NAMALWA (cell line): ENCODE data around the gene CFAP251.
"Not testable (repeated sequence)": the region's sequence is repeated elsewhere in the genome, so short reads cannot be mapped to it uniquely, and the experiment has no call there.

ENCODE experiments used
- DNase-seq: peaks from one replicate; pipeline ENCODE4 v3.0.0-alpha.2; 2015; ENCODE audit warnings: low spot score

The CFAP251 gene

GRCh38 chr12:121917950-121918678, at the start of gene CFAP251:
TSS of gene CFAP251 (plus strand) at chr12:121918592. CDS start at chr12:121921306, 2,714 bp downstream.
- DNase-seq, result peak; percentile 98

GRCh38 chr12:121869229-121869628, 49.2 kb upstream of the CFAP251 start:
- not testable (repeated sequence) for DNase-seq

DNA sequence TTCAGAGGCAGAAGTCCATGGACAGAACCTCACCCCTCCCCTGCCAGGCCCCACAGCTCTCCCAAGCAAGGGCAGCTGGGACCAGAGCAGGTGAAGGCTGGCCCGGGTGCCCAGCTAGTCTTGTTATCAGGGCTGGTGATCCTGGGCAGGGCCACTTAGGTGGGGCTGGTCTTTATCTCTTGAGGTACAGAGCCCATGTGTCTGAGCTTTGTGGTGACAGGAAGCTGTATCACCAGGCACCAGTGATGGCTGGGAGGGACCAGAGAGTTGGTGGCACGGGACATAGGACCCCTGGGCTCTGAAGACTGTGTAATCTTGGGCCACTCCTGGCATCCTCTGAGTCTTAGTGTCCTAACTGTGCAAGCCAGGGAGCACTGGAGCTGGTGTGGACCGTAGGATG, 46.9 kb upstream of the CFAP251 start:
- no peak for DNase-seq

GRCh38 chr12:121872546-121873215, 45.7 kb upstream of the CFAP251 start:
- DNase-seq, result no peak

DNA sequence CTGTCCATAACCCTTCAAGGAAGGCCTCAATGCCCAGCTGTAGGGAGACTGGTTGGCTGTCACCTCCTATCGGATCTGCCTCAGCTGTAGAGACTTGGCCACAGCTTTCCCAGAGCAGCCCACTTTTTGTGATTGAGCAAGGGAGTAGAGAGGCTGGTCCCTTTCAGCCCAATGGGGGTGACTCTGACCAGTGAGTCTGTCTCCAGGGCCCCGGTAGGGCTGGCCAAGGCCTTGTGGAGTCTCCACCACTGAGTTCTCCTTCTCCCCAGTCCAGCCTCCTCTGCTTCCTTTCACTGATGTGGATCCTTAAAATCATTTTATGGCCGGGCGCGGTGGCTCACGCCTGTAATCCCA, 45.2 kb upstream of the CFAP251 start:
- DNase-seq, result no peak

GRCh38 chr12:121874071-121874470, 44.3 kb upstream of the CFAP251 start:
- DNase-seq, result no peak

DNA sequence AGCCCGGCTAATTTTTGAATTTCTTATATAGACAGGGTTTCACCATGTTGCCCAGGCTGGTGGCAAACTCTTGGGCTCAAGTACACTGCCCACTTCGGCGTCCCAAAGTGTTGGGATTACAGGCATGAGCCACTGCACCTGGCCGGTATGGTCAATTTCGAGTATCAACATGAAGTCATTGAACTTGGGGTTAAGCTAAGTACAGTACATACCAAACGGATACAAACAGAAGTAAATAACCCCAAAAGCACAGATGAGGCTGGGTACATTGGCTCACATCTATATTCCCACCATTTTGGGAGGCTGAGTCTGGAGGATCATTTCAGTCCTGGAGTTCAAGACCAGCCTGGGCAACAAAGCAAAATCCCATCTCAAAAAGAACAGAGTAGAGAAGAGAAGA, 42.8 kb upstream of the CFAP251 start:
- no peak for DNase-seq

- not testable (repeated sequence) for DNase-seq
Measured at GRCh38 chr12:121876080-121876447, 42.3 kb upstream of the CFAP251 start.

DNA sequence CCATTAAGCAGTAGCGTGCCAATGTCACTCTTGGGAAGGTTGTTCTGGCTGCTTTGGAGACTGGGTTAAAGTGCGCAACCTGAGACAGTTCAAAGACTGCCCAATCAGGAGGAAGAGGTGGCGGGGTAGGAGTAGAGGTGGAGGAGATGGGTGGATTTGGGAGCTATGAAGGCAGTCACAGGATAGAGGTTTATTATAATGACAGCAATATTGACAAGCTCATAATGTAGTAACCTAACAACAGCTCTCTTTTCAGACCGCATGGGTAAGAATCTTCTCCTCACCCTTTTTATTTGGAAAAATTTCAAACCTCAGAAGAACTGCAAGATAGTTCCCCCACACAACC, 35.1 kb upstream of the CFAP251 start:
- DNase-seq, result no peak

- not testable (repeated sequence) for DNase-seq
Measured at GRCh38 chr12:121885129-121885528, 33.3 kb upstream of the CFAP251 start.

GRCh38 chr12:121888083-121888477, 30.3 kb upstream of the CFAP251 start:
- DNase-seq, result no peak

GRCh38 chr12:121888478-121889273, 29.7 kb upstream of the CFAP251 start, which contains the start of gene PSMD9:
TSS of gene PSMD9 (plus strand) at chr12:121888790. CDS start at chr12:121888857, 67 bp downstream.
- peak; percentile 98 for DNase-seq

GRCh38 chr12:121889274-121889624, 29.1 kb upstream of the CFAP251 start:
- no peak for DNase-seq

- peak; percentile 25 for DNase-seq
Measured at GRCh38 chr12:121889661-121890060, 28.7 kb upstream of the CFAP251 start.

GRCh38 chr12:121892673-121893561, 25.5 kb upstream of the CFAP251 start:
- no peak for DNase-seq

- DNase-seq, result peak; percentile 30
Measured at GRCh38 chr12:121893961-121894460, 24.4 kb upstream of the CFAP251 start.

DNA sequence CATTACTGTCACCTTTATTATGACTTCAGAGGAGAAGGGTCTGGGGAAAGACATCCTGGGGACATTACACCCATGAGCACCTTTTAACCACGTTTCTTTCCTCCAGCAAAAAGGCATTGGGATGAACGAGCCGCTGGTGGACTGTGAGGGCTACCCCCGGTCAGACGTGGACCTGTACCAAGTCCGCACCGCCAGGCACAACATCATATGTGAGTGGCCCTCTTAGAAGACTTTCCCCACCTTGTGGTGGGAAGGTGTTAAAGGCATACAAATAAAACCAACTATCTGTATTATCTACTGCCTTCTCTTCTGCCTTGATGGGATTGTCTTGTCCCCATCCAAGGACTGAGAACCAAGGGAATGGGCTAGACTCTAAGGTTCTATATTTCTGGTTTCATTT, 23.8 kb upstream of the CFAP251 start:
- DNase-seq, result peak; percentile 55

- DNase-seq, result no peak
Measured at GRCh38 chr12:121898287-121898686, 20.1 kb upstream of the CFAP251 start.

DNA sequence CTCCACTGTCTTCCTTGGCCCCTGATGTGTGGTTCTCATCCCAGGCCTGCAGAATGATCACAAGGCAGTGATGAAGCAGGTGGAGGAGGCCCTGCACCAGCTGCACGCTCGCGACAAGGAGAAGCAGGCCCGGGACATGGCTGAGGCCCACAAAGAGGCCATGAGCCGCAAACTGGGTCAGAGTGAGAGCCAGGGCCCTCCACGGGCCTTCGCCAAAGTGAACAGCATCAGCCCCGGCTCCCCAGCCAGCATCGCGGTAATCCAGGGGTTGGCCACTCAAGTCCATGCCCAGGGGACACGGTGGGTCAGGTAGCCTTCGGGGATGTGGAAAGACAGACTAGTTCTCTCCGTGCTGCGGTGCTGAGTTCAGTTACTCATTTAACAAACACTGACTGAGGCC, 18.8 kb upstream of the CFAP251 start:
- DNase-seq, result no peak

GRCh38 chr12:121903202-121903601, 15.2 kb upstream of the CFAP251 start:
- peak; percentile 41 for DNase-seq

GRCh38 chr12:121905746-121906145, 12.6 kb upstream of the CFAP251 start:
- no peak for DNase-seq

DNA sequence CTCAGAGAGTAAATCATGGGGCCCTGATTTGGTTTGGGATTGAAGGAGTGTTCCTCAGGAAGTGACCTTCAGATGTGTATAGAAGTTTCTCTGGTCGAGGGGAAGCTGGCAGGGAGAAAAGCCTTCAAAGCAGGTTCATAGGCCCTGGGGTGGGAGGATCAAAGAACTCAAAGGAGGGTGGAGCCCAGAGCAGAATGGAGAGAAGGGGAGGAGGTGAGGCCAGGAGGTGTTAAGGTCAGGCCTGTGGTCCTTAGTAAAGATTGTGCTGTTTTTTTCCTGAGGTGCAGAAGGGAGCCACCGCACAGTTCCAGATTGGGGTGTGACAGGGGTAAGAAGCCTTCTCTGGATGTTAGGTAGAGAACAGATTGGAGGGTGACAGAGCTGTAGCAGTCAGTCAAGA, 9.7 kb upstream of the CFAP251 start:
- DNase-seq, result no peak
